B cell (primary cell): ENCODE results near the gene TMC8. TPM values are rescaled to one million over a fixed set of nuclear protein-coding genes. Genes with fewer than 3 reads are reported as not detected.

ENCODE experiments used
- ATAC-seq: fragments of 200-7000 bp; cut with Tn5 transposase; one replicate; pipeline ENCODE4 v1.10.0; 2021; ENCODE audit warnings: low read depth, mild to moderate bottlenecking, moderate number of reproducible peaks, moderate library complexity
- CTCF ChIA-PET: fragments of 350-600 bp; sonication (Branson Sonifier 250); formaldehyde crosslinking; loops from one replicate; lab custom pipeline; 2021; ENCODE audit warnings: antibody characterized with exemption, inconsistent platforms; lab: Charles Lee
- POLR2A ChIA-PET: fragments of 350-600 bp; sonication (Branson Sonifier 250); formaldehyde crosslinking; loops from one replicate; lab custom pipeline; 2021; ENCODE audit warnings: antibody characterized with exemption; lab: Charles Lee
- DNase-seq: peaks from one replicate; pipeline ENCODE4 v3.0.0; 2013
- H2AFZ ChIP-seq: 2 replicates; pipeline ENCODE4 v1.6.1; 2012; ENCODE audit warnings: mild to moderate bottlenecking, low read depth, low read length; ENCODE audit not compliant: insufficient read depth, poor library complexity, severe bottlenecking
- H3K27ac ChIP-seq, 2 donors: 1 replicate in 1 of 2; 2 replicates in 1 of 2; pipeline ENCODE4 v1.5.1; 2012 to 2013; ENCODE audit warnings: low read length in 2 of 2, mild to moderate bottlenecking in 2 of 2, moderate library complexity in 1 of 2
- H3K27me3 ChIP-seq, 4 experiments: fragments of 200-600 bp in 1 of 4; sonication (generic) in 1 of 4; replicated peaks in 1 of 4; 1 replicate in 2 of 4; 2 replicates in 2 of 4; pipeline versions ENCODE4 v1.6.1 to v1.7.0; 2013 to 2016; ENCODE audit warnings: low read length in 3 of 4, mild to moderate bottlenecking in 2 of 4, mixed read lengths in 1 of 4, moderate library complexity in 1 of 4; ENCODE audit not compliant: insufficient read depth in 4 of 4, control insufficient read depth in 3 of 4; ENCODE audit errors: control extremely low read depth in 1 of 4
- H3K36me3 ChIP-seq, 2 experiments: replicated peaks in 1 of 2; 1 replicate in 1 of 2; 2 replicates in 1 of 2; pipeline versions ENCODE4 v1.6.1 to v1.7.1; 2013; ENCODE audit warnings: low read length in 1 of 2; ENCODE audit not compliant: insufficient read depth in 2 of 2, control insufficient read depth in 1 of 2; ENCODE audit errors: control extremely low read depth in 1 of 2, extremely low read depth in 1 of 2
- H3K4me1 ChIP-seq, 2 donors: fragments of 200-600 bp in 1 of 2; sonication (generic) in 1 of 2; 1 replicate in 1 of 2; 2 replicates in 1 of 2; pipeline versions ENCODE4 v1.5.1 to v1.6.1; 2013 to 2017; ENCODE audit warnings: low read length in 2 of 2; ENCODE audit not compliant: control insufficient read depth in 2 of 2, insufficient read depth in 2 of 2
- H3K4me2 ChIP-seq: replicated peaks from 2 replicates; pipeline ENCODE3; 2012; ENCODE audit warnings: mild to moderate bottlenecking, low read depth, low read length; ENCODE audit not compliant: poor library complexity, severe bottlenecking
- H3K4me3 ChIP-seq, 5 experiments: fragments of 200-600 bp in 1 of 5; sonication (generic) in 1 of 5; 1 replicate in 3 of 5; 2 replicates in 2 of 5; pipeline versions ENCODE4 v1.5.1 to v1.7.0; 2011 to 2016; ENCODE audit warnings: low read length in 4 of 5, mild to moderate bottlenecking in 4 of 5, low read depth in 2 of 5, control low read depth in 1 of 5, moderate library complexity in 1 of 5; ENCODE audit not compliant: insufficient read depth in 1 of 5; ENCODE audit errors: control extremely low read depth in 1 of 5, extremely low read depth in 1 of 5
- H3K79me2 ChIP-seq: fragments of 200-600 bp; sonication (generic); one replicate; pipeline ENCODE4 v1.6.0; 2016; ENCODE audit warnings: low read length; ENCODE audit not compliant: control insufficient read depth, insufficient read depth
- H3K9ac ChIP-seq: fragments of 200-600 bp; sonication (generic); 2 replicates; pipeline ENCODE4 v1.6.1; 2017; ENCODE audit warnings: mild to moderate bottlenecking, low read length, moderate library complexity
- H3K9me3 ChIP-seq, 3 donors: one replicate each; pipeline versions ENCODE4 v1.6.1 to v1.7.1; 2013; ENCODE audit warnings: low read length in 2 of 3; ENCODE audit not compliant: control insufficient read depth in 2 of 3, insufficient read depth in 1 of 3; ENCODE audit errors: control extremely low read depth in 1 of 3
- H4K20me1 ChIP-seq: 2 replicates; pipeline ENCODE4 v1.6.0; 2012; ENCODE audit warnings: mild to moderate bottlenecking, low read length; ENCODE audit not compliant: insufficient read depth, control insufficient read depth, poor library complexity, severe bottlenecking
- H3K27ac Mint-ChIP-seq: one replicate; pipeline ENCODE4 v1.8.0; 2021; ENCODE audit warnings: mixed read lengths
- H3K27me3 Mint-ChIP-seq: one replicate; pipeline ENCODE4 v1.8.0; 2021; ENCODE audit warnings: mixed read lengths
- H3K4me1 Mint-ChIP-seq: one replicate; pipeline ENCODE4 v1.8.0; 2021; ENCODE audit warnings: mixed read lengths
- H3K4me3 Mint-ChIP-seq: one replicate; pipeline ENCODE4 v1.8.0; 2021; ENCODE audit warnings: mixed read lengths
- H3K9me3 Mint-ChIP-seq: one replicate; pipeline ENCODE4 v1.8.0; 2022; ENCODE audit warnings: mixed read lengths; ENCODE audit not compliant: insufficient read depth
- EZH2 ChIP-seq: IDR thresholded peaks from 2 replicates; pipeline ENCODE4 v1.6.1; 2012; ENCODE audit warnings: borderline replicate concordance, low read depth, mild to moderate bottlenecking, moderate library complexity, low read length; ENCODE audit not compliant: insufficient read depth, poor library complexity, severe bottlenecking
- WGBS: methylation state at CpG from one replicate; pipeline ENCODE4 v1.1.5; 2013; ENCODE audit warnings: missing lambda C conversion rate; ENCODE audit not compliant: insufficient coverage; 5-methylcytosine and 5-hydroxymethylcytosine counted together
- intact Hi-C: fragments of 100-400 bp; cut with micrococcal nuclease; formaldehyde crosslinking; loops from one replicate; pipeline ENCODE4 v1.10.0; 2022
- polyA plus RNA-seq: library from polyadenylated mRNA; depleted of rRNA; stranded (reverse); fragments of >200 nt; gene quantifications from 2 replicates; pipeline ENCODE4 v1.2.3, GENCODE V29; 2012
- total RNA-seq, 2 donors: library from RNA; stranded (reverse); fragments of 120-200 nt in 1 of 2; gene quantifications; 1 replicate in 1 of 2; 2 replicates in 1 of 2; pipeline versions ENCODE4 v1.2.3 to v1.2.4, GENCODE V29; 2013 to 2022
- TF ChIP-seq, protein P1 (sequence below): fragments of 200-600 bp; IDR thresholded peaks from one replicate; pipeline ENCODE4 v1.8.0; 2022; ENCODE audit warnings: antibody characterized with exemption, mild to moderate bottlenecking

The TMC8 gene
- total and polyA plus RNA-seq, 2 donors (not counting 1 experiment from before 2014, with no cell fraction given): 235 to 352 TPM

DNA sequence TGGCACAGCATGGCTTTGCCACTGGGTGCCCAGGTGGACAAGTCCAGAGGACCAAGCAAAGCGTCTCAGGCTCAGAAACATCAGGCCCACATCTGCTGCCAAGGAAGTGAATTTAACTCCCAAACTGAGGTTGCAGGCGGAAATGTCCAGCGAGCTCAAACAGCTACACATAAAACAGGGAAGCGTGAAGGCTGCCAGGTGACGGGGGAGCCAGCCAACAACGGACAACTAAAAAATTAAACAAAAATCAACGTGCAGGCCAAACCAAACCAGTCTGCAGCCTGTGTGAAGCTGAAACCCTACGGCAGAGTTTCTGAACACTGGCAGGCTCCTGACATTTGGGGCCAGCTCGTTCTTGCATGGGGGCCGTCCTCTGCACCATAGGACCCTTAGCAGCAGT is 53.8 kb downstream of the TMC8 start:
- Histone ChIP-seq H4K20me1 (no peaks in the 10 kb centered on the region), H2AFZ (no peak overlapping the region), H3K36me3 (no peaks in the 10 kb centered on the region), H3K9ac (no peak overlapping the region), H3K27ac (no peak overlapping the region), H3K79me2 (peaks cover 3% of the 10 kb centered on the region), H3K27me3 (no peaks in the 10 kb centered on the region), H3K4me1 (peaks cover 22 to 30% of the 10 kb centered on the region in 2 donors), H3K9me3 (no peaks in the 10 kb centered on the region), H3K4me3 (no peak overlapping the region), H3K4me2 (no peak overlapping the region)
- 94% methylated on average over 9 of the region's 10 CpGs for WGBS
- no peaks in the 10 kb centered on the region for H3K9me3 Mint-ChIP-seq
- POLR2A ChIA-PET: interaction anchor here (19.6 kb wide), 1 partner anchor 50 kb away, joined by 432 read pairs; the partner anchor contains the start of genes TMC6 and TMC8
- H3K27me3 Mint-ChIP-seq: no peaks in the 10 kb centered on the region
- CTCF ChIA-PET: interaction anchor here (1.0 to 19.2 kb wide), 3 partner anchors 9 to 71 kb away, joined by 4 to 357 read pairs (median 6); no protein-coding TSS in a partner anchor
- no peak overlapping the region for H3K27ac Mint-ChIP-seq
- TF ChIP-seq EZH2: no peak
- TF ChIP-seq, protein P1, sequence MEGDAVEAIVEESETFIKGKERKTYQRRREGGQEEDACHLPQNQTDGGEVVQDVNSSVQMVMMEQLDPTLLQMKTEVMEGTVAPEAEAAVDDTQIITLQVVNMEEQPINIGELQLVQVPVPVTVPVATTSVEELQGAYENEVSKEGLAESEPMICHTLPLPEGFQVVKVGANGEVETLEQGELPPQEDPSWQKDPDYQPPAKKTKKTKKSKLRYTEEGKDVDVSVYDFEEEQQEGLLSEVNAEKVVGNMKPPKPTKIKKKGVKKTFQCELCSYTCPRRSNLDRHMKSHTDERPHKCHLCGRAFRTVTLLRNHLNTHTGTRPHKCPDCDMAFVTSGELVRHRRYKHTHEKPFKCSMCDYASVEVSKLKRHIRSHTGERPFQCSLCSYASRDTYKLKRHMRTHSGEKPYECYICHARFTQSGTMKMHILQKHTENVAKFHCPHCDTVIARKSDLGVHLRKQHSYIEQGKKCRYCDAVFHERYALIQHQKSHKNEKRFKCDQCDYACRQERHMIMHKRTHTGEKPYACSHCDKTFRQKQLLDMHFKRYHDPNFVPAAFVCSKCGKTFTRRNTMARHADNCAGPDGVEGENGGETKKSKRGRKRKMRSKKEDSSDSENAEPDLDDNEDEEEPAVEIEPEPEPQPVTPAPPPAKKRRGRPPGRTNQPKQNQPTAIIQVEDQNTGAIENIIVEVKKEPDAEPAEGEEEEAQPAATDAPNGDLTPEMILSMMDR: no peak
- no peak for DNase-seq
- intact Hi-C loops: no loop called here
- no peak overlapping the region for H3K4me3 Mint-ChIP-seq
- no peak for ATAC-seq
- peaks cover 27% of the 10 kb centered on the region for H3K4me1 Mint-ChIP-seq

DNA sequence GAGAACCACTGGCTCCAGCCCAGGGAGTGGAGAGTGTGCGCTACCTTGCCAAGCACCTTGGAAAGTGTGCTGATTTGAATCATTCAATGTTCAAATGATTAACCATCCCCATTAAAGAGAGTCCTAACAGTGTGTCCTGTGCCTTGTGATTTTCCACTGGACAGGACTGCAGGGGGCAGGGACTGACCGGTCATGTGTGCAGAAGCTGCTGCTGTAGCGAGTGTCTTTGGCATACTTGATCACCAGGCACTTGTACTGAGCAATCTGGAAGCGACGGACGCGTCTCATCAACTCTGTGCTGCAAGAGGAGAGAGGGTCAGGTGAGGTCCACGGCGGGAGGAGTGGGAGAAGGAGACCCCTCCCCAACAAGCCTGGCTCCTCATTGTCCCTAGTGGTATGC is 54.3 kb downstream of the TMC8 start:
- Histone ChIP-seq H3K4me1 (peaks cover 22 to 29% of the 10 kb centered on the region in 2 donors), H3K9me3 (no peaks in the 10 kb centered on the region), H2AFZ (no peak overlapping the region), H3K4me3 (no peak overlapping the region), H3K27me3 (no peaks in the 10 kb centered on the region), H4K20me1 (no peaks in the 10 kb centered on the region), H3K27ac (no peak overlapping the region), H3K4me2 (no peak overlapping the region), H3K9ac (no peak overlapping the region), H3K79me2 (no peaks in the 10 kb centered on the region), H3K36me3 (no peaks in the 10 kb centered on the region)
- DNase-seq (no peak), ATAC-seq (no peak)
- H3K9me3 Mint-ChIP-seq: no peaks in the 10 kb centered on the region
- CTCF ChIA-PET: interaction anchor here (1.0 to 19.2 kb wide), 4 partner anchors 9 to 72 kb away, joined by 4 to 357 read pairs (median 19); no protein-coding TSS in a partner anchor
- H3K27me3 Mint-ChIP-seq: no peaks in the 10 kb centered on the region
- H3K4me3 Mint-ChIP-seq: peak overlapping the region; percentile 35
- intact Hi-C loops: no loop called here
- 95% methylated on average over 7 of the region's 9 CpGs for WGBS
- peak overlapping the region; percentile 43 for H3K27ac Mint-ChIP-seq
- H3K4me1 Mint-ChIP-seq: peaks cover 24% of the 10 kb centered on the region
- TF ChIP-seq, protein P1: no peak
- no peak for TF ChIP-seq EZH2
- POLR2A ChIA-PET: interaction anchor here (2.0 to 19.6 kb wide), 2 partner anchors 9 to 50 kb away, joined by 9 to 432 read pairs; partner anchors contain the start of genes TMC6 and TMC8
